Measurements from ENCODE around the gene GPER1.
"Not testable (repeated sequence)": the region's sequence is repeated elsewhere in the genome, so short reads cannot be mapped to it uniquely, and the experiment has no call there.

GPER1 gene

DNA sequence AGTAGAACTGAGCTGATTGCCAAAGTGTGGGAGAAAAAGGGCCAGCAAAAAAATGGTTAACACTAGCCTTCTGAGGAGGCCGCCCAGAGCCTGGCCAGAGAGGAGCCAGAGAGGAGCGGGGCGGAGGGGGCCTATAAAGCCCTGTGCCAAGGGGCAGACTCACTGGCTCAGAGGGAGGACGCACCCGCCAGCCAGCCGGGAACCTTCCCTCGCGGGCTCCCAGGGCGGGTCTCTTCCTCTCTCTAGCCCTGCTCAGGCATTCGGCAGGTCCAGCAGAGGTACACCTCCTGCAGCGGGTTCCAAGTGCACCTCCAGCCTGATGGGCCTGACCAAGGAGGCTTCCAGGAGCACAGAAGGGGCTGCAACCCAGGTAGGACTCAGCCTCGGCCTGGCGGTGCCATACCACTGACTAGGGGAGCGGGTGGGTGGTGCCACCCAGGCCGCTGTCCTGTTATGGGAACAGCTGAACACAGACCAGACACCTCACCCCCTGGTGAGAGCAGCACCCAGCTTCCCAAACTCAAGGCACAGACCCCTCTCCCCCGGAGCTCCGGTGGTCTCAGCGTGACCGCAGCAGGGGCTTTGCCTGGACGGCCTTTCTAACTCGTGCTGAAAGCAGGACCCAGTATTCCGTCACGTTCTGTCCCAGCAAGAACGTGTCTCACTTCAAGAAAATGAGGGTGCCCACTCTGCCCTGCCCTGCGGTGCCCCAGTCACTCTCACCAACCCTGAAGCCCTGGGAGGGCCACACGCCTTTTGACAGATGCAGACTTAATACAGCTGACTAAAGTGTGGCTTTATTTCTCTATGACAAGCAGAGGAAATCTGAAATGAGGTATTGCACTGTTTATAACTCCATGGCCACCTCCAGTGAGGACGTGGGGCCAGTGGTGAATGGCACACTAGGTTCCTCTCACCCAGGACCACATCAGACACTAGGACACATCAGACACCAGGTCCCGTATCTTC, at the start of gene GPER1:
GPER1 (plus strand) TSS at position 162 of the 969 bp plus-strand sequence. CDS start 3,616 bp downstream, outside the sequence.
- no peak for DNase-seq

DNA sequence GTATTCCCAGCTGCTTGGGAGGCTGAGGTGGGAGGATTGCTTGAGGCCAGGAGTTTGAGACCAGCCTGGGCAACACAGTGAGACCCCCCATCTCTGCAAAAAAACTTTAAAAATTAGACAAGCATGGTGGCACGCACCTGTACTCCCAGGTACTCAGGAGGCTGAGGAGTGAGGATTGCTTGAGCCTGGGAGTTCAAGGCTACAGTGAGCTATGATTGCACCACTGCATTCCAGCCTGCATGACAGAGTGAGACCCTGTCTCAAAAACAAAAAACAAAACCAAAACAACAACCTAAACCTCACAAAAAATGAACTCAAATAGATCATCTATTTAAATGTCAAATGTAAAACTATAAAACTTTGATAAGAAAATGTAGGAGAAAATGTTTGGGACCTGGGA, 47.7 kb upstream of the GPER1 start:
- not testable (repeated sequence) for DNase-seq

GRCh38 chr7:1040790-1041189, 47.1 kb upstream of the GPER1 start:
- no peak for DNase-seq

DNA sequence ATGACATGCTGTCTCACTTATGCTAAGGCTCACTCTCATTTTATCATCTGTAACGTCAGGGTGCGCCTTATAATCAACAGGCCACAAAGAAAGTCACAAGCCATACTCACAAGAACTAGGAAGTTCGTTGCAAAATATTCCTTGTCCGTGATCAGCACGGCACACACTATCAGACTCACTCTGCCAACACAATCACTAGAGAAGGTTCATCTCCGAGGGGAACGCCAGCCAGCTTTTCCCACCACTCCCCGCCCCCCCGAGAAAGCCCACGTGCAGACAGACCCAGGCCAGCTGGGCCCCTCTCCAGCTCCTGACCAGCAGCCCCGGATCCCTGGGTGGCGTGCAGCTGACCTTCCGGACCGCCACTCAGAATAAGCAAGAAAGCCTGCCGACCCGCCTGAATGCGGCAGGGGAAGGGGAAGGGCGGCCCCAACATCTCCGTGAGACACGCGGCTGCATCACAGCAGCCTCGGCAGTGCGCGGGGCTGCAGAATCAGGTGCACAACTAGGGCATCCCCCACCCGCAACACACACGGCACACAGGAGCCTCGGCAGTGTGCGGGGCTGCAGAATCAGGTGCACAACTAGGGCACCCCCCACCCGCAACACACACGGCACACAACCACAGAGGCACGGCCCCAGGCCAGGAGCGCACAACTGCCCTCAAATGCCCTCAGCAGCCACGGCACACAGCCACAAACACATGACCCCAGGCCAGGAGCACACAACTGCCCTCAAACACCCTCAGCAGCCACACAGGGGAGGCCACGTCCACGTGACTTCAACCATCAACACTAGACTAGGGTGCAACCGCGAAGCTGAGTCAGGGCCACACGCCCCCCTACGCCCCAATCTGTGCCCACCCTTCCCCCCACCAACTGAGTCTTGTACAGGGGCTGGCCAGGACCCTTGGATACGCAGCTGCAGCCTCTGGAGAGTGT, 46.1 kb upstream of the GPER1 start:
- no peak for DNase-seq

DNA sequence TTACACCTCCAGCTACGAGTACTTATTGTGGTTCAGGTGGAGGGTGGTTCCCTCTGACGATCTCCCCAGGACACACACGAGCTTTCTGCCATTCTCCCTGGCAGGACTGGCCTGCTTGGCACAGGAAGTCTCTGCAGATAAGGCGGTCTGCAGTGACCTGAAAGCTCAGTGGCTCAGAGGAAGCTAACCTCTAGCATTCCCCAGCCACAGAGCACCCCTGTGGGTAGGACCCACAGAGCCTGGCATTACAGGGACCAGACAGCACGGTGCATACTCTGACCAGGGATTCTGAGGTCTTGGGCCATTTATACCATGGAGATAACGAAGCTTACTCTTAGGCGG, 45.5 kb upstream of the GPER1 start:
- DNase-seq, result no peak

- DNase-seq, result no peak
These were observed 44.2 kb upstream of the GPER1 start for GRCh38 chr7:1043552-1044188.

- peak; percentile 94 for DNase-seq
These were observed 43.5 kb upstream of the GPER1 start, which contains the start of gene GPR146 for GRCh38 chr7:1044189-1045068. Gene GPR146, plus strand, starts transcription at chr7:1044546. Its CDS starts 12,970 bp downstream, at chr7:1057516.

DNA sequence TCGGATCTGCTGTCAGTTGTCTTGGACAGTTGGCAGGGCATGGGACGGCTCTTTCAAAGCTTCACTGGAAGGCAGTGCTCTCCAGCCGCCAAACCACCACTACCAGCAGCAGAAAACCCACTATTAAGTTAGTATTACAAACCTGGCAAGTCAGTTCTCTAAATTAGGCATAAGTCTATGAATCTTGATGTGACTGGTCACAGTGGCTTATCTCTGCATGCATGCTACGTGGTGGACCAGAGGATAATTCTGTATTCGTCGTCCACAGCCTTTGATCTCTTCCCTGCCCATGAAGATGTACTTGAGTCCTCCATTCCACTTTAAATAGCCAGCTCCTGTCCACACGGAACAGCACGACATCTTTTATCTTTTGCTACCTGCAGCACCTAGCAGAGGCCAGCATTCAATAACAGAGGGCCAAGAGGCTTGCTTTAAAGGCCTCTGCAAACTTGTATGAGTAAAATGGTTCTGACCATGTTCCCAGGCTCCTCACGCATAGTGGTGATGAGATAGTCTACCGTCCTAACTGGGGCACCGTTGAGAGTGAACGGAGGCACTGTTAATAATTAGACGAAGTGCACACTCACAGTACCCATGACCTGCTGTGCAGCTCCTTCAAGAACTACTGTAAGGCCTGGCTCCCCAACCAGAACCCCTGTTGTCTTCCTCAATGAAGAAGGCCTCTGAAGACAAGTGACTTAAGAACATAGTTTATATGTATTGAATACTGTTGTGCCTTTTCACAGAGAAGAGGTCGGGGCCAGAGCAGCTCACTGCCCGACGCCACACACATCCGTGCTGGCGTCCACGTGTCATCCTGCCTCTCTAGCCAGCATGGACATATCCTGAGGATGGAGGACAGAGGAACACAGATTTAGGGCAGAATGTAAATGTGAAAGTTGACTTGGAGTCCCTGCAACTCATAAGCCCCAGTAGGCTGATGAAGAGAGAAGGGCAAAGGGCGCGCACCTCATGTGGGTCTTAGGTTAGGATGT, 42.5 kb upstream of the GPER1 start:
- no peak for DNase-seq

- peak; percentile 31 for DNase-seq
These were observed 40.9 kb upstream of the GPER1 start for GRCh38 chr7:1046722-1047679.

DNA sequence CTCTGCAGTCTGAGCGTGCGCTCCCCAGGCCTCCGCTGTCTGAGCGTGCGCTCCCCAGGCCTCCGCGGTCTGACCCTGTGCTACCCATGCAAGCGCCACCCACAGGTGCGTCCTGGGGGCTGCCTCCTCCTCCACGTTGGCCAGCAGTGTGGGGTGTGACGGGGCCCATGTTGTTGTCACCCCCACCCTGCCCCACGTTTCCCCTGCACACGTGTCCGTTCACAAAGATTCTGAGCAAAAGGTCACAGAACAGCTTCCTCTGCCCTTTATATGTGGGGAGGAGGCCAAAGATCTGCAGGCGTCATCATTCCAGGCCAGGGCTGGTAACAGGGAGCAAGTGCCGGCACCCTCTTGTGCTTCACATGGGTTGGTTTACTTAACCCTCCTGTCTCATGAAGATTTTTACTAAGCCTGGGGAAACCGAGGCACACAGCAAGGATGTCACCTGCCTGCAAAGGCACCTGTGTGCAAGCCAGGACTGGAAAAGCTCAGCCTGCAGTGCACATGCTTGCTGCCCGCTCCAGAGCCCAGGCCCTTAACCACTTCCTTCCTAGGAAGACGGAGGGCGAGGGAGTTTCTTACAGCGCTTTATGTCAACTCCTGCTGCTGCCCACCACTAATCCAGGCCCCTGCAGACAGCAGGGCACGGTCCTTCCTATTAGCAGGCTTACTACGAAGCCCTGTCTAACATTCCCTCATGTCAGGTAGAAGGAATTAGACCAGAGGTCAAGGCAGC, 38.7 kb upstream of the GPER1 start:
- DNase-seq, result peak; percentile 31

DNA sequence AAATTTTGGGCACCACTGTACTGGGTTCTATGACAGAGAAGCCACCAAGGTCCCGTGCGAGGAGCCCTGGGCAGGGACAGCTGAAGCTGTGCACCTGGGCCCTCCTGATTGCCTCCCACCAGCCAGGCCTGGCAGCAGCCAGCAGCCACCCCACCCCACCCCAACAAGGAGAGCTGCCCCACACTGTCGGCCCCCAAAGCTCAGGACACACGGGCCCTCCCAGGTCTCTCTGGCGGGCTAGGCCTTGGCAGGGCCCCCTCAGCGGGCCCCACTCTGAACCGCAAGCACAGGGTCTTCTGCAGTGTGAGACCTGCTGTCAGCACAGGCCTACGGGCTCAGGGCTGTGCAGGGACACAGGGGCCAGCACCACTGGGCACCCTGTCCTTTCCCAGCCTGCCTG, 38.1 kb upstream of the GPER1 start:
- no peak for DNase-seq

- DNase-seq, result no peak
These were observed 37.5 kb upstream of the GPER1 start for GRCh38 chr7:1050254-1050906.

DNA sequence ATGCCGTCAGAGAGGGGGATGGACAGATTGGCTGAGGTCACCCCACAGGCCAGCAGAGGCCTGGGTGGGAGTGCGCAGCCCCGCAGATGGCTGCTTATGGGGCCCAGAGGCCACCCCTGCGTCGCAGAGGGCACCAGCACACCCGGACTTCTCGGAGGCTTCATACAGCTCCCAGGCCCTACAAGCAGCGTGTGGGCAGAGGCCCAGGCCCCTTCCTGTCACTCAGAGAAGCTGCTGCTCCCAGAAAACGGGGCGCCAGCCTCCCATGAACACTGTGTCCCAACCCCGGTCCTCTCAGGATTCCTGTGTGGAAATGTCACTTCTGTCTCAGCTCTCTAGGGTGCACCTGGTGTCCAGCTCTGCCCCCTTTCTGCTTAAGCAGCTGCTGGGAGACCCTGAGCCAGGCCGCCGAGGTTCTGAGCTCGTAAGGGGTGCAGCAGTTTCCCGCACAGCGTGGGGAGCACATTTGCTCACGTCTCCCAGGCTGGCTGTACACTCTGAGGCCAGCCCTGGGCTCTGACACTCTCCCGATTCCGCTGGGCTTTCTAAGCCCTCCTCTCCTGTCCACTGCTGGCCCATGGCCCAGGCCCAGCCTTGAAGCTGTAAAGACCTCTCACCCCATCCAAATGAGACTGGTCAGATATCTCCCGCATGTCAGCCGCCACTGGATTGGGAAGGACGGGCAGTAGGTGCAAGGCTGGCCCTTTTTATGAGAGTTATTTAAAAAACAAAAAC, 36.8 kb upstream of the GPER1 start:
- DNase-seq, result no peak

GRCh38 chr7:1052031-1052818, 35.7 kb upstream of the GPER1 start:
- no peak for DNase-seq

- no peak for DNase-seq
These were observed 34.9 kb upstream of the GPER1 start for GRCh38 chr7:1053002-1053411.

DNA sequence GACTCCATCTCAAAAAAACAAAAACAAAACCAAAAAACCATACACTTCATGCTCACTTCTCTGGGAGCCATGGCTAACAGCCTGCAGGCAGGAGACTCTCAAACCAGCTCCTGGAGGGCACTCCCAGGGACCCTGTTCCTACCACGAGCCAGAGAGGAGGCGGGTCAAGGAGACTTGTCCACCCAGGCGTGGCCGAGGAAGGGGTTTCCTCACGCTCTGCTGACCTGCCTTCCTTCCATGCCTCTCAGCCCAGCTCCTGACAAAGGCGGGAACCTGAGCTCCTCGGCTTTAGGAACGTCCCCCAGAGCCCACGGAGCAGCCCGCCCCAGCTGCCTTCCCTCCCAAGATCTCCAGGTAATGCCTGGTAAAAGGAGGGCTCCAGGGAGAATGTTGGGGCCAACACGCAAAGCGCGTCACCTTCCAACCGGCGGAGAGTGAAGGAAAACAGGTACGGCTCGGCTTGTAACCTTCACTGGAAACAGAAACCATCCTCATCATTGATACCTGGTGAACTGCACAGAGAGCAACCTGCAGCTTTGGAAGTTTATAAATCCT, 34.0 kb upstream of the GPER1 start:
- no peak for DNase-seq
